Measurements from ENCODE around the gene RPS5.
"Not testable (repeated sequence)": the region's sequence is repeated elsewhere in the genome, so short reads cannot be mapped to it uniquely, and the experiment has no call there.

RPS5 gene

DNA sequence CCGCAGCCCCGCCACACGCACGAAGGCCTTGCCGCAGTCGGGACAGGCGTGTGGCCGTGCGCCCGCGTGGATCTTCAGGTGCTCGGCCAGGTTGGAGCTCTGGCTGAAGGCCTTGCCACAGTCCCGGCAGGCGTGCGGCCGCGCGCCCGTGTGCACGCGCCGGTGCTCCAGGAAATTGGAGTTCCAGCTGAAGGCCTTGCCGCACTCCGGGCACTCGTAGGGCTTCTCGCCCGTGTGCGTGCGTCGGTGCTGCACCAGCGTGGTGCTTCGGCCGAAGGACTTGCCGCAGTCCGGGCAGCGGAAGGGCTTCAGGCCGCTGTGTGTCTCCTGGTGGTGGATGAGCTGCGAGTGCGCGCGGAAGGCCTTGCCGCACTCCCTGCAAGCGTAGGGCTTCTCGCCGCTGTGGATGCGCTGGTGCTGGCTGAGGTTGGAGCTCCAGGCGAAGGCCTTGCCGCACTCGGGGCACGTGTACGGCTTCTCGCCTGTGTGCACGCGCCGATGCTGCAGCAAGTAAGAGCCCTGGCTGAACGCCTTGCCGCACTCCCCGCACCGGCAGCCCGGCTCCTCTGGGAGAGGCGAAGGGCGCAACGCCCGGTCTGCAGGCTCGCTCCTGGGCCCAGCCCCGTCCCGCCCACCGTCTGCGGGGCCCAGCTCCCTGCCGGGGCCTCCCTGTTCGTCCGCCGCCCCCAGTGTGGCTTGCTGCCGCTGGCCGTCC lies 30.1 kb upstream of the RPS5 start:
- no peak for DNase-seq

DNA sequence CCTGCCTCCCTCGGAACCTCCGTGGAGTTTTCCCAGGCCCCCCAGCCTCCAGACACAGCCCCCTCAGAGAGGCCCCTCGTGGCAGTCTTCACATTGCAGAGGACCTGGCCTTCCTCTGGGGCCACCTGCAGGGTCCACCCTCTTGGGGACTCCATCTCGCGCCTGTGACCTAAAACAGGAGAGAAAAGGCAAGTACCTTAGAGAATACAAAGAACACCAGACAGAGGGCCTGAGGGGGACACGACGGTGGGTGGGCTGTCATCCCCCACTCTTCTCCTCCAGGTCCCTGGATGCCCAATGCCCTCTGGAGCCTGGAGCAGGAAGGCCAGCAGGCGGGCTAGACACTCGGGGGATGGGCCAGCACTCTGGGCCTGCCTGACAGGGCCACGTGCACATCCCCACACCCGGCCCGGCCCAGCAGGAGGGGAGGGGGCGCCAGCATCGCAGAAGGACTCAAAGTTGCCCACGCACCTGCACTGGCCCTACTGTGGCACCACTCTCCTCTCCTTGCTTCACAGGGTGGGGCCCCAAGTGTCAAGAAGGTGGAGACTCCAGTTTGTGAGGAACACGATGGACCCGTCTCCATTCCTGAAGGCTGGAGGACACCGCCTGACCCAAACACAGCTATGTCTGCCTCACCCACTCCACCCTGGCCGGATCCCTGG lies 29.5 kb upstream of the RPS5 start:
- no peak for DNase-seq

DNA sequence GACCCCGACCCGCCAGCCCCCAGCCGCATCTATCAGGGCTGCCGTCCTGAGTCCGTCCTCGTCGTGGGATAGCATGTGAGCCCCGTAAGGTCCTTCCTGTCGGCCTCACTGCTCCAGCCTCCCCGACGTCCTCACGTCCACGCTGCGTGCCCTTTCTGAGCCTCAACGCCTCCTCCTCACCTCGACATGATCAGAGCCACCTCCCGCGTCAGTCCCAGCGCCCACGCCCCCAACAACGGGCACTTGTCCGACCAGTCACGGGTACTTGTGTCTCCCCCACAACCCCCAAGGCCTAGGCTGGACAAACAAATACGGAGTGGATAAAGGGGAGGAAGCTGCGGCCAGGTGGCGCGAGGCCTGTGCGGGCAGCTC lies 25.2 kb upstream of the RPS5 start:
- peak; percentile 41 for DNase-seq

DNA sequence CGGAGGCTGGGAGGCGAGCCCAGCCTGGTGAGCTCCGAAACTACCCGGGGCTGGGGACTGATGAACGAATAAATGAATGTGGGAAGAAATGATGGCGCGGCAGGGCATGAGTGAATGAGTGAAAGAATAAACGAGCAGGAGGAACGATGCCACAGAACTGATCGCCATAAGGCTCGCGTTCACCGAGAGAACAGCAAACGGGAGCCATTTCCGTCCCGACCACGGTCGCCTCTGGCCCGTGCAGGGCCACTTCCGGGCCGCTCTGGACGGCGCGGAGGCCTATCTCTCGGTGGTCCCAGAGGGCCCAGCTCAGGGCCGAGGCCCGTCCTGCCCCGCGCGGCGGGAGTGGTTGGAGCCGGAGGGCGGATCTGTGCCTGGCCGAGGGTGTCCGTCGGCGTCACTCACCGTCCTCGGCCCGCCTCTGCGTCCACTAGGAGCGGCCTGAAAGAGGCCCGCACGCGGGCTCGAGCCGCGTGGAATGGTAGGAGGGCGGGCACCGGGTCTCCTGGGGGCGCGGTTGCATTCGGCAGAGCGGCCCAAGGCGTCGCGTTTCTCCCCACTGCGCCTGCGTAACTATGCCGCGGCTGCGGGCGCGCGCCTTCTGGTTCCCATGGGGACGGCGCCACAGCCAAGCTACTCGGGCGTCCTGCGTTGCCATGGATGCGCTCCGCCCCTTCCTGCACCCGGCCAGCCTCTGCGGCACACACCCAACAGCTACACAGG lies 24.6 kb upstream of the RPS5 start, which contains the start of gene ZNF497:
TSS of gene ZNF497 (minus strand) at position 480 of the 723 bp plus-strand sequence. CDS start 5,116 bp downstream, outside the sequence.
- peak; percentile 96 for DNase-seq

DNA sequence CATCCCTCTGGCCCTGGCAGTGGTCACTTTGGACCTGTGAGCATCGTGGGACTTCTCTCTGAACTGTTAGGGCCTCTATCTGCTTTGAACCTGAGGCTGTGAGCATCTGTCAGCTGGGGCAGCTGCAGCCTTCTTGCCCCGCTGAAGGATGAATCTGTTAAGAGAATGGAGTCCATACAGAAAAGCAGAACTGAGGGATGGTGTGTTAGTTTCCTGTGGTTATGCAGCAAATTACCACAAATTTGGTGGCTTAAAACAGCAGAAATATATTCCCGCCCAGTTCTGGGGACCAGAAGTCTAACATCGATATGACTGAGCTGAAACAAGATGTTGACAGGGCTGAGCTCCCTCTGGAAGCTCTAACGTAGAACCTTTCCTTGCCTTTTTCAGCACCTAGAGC lies 22.9 kb upstream of the RPS5 start:
- DNase-seq: no peak

DNA sequence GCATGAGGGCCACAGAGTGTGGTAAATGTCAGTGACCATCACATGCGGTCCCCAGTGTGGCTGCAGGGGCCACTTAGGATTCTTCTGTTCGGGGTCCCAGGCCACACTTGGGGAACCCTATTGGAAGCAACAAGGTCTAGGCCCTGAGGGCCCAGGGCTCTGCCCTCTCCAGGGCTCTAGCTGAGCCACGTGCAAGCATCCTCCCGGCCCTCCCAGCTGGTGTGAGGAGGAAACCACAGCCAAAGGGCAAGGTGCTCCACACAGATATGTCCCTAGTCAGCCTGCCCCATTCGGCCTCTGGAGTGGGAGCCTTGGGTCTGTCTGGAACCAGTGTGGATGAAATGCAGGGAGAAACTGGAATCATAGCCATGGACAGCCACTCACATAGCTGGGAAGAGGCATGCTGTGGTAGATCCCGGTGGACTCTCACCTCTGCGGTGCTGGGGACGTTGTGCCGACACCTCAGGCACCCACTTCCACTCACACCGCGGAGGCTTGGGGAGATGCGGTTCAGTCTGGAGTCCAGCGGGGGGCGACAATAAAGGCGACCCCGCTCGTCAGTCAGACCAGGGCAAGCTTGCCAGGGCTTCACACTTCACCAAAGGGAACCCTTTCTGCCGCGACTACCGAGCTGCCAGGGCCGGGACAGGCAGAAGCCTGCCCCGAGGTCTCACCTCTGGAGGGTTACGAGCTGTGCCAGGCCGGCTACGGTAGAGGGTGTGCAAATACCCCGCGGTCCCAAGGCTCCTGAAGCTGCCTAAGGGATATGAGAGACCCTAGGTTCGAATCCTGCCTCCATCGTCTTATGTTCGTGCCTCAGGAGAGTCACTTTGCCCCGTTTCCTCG lies 20.3 kb upstream of the RPS5 start:
- no peak for DNase-seq

DNA sequence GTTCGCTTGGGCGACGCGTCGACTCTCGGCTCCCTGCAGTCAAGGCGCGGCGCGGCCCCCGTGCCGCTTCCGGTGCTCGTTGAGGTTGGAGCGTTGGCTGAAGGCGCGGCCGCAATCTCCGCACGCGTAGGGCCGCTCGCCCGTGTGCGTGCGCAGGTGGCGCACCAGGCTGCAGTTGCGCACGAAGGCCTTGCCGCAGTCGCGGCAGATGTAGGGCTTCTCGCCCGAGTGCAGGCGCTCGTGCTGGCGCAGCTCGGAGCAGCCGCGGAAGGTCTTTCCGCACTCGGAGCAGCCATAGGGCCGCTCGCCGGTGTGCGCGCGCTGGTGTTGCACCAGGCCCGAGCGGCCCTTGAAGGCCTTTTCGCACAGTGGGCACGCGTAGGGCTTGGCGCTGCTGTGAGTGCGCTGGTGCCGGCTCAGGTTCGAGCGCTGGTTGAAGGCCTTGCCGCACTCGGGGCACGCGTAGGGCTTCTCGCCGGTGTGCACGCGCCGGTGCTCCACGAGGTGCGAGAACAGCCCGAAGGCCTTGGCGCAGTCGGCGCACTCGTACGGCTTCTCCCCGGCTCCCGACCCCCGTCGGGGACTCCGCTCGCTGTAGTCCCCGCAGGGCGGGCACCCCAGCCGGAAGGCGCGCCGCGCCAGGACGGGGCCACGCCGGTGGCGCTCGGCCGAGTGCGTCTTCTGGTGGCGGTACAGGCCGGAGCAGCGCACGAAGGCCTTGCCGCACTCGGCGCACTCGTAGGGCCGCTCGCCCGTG lies 19.2 kb upstream of the RPS5 start:
- no peak for DNase-seq

DNA sequence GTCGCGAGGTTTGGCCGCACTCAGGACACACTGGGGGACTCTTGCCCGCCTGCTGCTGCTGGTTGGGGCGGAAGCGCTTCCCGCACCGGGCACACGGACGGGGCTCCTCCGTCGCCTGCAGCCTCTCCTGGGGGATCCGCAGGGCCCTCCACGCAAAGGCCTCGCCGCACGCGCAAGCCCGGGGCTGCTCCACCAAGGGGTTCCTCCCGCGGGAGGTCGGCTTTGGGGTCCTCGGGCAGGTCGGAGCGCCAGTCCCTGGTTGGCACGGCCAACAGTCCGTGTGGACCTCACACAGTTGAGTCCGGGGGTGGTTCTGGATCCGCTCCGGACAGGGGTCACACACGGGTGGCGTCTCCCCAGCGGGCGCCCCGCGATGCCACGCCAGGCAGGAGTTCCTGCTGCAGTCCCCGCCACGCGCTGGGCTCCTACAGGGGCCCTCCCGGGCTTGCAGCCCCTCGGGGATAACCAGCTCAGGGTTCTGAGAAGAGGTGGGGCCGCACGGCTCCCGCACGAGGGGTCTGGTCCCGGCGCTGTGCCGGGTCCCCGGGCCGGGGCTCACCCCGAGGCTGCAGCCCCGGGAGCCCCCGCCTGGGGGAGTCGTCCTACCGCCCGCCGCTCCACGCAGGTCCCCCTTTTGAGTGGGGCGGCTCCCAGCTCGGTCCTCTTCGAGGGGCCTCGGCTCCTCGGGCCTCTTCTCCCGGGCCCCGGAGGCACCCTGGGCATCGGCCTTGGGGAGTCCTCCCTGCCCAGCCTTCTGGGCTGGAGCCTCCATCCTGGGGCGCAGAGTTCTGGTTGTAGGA lies 18.3 kb upstream of the RPS5 start:
- no peak for DNase-seq

DNA sequence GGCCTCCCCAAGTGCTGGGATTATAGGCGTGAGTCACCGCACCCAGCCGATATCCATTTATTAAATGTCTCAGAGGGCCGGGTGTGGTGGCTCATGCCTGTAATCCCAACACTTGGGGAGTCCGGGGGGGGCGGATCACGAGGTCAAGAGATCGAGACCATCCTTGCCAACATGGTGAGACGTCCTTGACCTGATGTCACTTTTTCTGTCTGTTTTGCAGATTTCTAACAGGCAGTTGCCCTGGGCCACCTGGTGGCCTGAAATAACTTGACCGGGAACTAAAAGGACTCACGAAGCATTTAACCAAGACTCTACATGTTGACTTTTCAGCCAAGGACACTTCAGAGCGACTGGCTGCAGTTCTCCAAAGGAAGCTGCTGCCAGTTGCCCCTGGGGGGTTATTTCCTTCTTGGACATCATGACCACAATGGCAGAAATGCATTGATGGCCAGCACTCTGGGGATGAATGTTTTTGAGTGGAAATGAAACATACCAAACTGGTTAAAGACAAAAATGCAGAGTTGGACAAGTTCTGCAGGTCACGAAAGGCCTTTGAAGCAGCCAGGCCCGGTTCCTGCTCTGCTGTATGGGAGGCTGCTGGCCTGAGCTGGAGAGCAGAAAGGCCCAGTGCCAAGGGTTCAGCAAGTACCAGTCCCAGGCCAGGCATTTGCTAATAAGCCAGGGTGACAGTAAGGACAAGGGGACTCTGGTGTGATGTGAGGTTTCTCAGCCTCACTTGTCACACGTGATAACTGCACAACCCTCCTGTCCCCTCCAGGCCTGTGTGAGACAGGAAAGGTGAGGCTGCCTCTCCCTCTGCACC lies 14.5 kb upstream of the RPS5 start:
- no peak for DNase-seq

DNA sequence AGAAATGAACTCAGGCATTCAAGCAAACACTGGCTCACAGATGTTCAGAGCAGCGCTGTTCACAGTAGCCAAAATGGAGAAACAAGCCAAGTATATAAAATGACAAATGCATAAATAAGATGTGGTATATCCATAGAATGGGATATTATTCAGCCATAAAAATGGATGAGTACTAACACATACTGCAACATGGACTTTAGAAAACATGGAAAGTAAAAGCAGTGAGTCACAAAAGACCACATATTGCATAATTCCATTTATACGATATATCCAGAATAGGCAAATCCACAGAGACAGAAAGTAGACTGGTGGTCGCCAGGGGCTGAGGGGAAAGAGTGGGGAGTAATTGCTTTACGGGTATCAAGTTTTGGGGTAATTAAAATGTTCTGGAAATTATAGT lies 12.9 kb upstream of the RPS5 start:
- DNase-seq: no peak

DNA sequence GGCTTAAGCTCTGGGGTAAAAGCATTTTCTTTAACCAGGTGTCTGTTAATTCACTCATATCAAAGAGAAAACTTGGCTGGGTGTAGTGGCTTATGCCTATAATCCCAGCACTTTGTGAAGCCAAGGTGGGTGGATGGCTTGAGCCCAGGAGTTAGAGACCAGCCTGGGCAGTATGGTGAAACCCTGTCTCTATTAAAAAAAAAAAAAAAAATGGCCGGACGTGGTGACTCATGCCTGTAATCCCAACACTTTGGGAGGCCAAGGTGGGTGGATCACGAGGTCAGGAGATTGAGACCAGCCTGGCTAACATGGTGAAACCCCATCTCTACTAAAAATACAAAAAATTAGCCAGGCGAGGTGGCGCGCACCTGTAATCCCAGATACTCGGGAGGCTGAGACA lies 10.3 kb upstream of the RPS5 start:
- DNase-seq: not testable (repeated sequence)

DNA sequence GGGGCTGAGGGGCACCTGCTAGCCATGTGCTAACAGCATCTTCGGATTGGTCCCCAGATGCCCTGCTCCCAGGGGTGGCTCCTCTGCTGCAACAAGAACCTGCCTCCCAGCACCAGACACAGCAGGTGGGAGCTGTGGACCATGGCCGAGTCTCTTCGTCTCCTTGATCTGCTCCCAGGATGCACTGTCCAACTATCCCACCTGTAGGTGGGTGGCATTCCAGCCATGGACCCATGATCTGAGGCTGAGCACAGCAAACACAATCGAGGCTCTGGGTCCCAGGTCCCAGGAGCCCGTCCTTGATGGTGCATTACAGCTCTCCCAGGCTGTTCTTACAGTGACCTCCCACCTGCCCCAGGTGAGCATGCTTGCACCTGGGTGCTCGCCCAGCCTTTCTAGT lies 7.8 kb upstream of the RPS5 start:
- no peak for DNase-seq

DNA sequence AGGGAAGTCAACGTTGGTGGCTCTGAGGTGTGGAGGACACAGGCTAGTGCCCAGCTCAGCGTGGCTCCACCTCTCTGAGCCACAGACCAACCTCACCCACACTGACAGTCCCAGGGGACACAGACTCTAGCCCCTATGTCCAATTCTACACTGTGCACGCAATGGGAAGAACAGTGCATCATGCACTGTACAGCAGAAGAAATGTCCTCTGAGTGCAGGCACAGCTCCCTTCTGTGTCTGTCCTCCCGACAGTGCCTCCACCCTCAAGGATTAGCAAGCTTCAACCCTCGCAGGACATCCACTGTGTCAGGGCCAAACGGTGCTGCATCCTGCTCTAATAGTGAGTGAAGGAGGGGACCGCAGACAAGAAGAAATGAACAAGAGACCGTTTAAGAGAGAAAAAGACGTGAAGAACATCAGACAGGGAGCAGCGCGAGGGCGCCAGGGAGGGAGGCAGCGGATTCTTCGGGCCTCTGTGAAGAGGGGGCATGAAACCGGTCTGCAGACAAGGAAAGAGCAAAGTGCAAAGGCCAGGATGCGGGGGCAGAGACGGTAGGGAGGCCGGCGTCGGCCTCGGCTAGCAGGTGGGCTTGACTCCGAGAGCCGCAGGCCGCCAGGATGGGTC lies 6.9 kb upstream of the RPS5 start:
- no peak for DNase-seq

DNA sequence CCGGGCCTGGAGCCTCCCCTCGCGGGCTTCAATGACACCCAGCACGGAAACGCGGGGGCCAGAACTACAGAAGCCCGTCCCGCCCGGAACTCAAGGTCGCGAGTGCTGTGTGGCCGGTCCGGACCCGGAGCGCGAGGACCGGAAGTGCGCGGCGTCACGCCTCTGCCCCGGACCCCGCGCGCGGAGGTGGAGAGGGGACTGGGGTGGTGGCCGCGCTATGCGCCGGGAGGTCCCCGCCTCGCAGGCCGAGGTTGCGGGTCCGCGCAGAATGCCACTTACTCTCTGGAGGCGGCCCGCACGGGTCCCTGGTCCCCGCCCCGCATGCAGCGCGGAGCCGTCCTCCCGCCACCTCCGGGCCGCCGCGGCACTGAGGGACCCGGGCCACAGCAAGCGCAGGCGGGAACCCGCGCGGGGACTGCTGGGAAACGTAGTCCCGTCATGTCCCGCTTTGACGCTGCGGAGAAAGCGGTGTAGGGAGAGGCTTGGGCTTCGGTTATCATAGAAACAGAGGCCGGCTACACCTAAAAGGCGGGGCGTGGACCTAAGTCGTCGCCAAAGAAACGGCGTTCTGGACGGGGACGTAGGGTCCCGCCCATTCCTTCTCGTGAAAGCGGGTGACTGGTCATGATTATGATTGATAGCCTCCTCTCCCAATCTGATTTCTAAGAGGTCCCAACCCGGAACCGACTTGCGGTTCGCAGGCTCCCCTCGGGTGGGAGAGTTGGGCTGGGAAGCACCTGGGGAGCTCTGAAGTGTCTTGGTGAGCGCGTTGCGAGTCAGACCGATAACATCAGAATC lies 6.2 kb upstream of the RPS5 start, which contains the start of gene ZNF837:
TSS of gene ZNF837 (minus strand) at position 369 of the 798 bp plus-strand sequence. CDS start 11,698 bp downstream, outside the sequence.
- DNase-seq: peak; percentile 100

DNA sequence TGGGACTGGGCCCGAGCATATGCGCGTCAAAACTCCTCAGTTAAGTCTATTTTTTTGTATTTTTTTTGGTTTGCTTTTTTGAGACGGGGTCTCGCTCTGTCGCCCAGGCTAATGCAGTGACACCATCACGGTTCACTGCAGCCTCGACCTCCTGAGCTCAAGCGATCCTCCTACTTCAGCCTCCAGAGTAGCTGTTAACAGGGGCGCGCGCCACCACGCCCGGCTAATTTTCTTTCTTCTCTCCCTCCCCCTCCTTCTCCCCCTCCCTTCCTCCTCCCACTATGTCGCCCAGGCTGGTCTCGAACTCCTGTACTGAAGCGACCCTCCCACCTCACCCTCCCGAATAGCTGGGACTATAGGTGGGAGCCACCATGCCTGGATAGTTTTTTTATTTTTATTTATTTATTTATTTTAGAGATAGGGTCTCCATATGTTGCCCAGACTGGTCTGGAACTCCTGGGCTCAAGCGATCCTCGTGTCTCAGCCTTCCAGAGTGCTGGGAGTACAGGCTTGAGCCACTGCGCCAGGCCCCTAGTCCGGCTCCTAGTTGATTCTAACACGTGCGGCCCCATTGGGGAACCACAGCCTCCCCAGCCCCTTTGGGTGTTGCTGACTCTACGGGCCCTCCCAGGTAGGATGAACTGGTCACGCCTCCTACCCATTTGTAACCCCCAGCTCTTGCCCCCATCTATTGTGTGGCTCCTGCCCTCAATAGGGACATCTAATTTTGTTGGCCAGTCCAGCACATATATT lies 5.4 kb upstream of the RPS5 start:
- no peak for DNase-seq

DNA sequence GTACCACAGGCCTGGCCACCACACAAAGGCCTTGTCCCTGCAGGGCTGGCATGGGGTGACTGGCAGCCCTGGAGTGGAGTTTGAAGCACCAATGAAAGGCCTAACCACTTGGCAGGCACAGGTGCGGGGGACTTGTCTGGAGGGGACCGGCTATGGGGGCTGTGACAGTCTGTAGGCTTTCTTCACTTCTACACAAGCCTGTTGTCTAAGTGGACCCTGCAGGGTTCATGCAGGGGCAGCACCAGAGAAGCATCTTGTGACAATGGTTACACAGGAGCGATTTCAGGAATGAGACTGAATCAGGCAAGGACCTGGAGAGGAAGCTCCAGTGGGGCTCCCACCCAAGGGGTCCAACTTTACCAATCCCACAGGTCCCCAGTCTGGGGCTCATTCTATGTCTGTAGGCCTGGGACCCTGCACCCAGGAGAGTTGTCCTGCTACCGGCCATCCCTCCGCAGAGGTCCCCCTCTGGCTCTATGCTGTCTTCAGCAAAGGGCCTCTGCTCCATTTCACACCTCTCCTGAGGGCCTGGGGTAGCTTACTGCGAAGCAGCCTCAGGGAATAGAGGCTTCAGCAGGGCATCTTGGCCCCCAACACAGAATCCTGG lies 4.0 kb upstream of the RPS5 start:
- DNase-seq: no peak

DNA sequence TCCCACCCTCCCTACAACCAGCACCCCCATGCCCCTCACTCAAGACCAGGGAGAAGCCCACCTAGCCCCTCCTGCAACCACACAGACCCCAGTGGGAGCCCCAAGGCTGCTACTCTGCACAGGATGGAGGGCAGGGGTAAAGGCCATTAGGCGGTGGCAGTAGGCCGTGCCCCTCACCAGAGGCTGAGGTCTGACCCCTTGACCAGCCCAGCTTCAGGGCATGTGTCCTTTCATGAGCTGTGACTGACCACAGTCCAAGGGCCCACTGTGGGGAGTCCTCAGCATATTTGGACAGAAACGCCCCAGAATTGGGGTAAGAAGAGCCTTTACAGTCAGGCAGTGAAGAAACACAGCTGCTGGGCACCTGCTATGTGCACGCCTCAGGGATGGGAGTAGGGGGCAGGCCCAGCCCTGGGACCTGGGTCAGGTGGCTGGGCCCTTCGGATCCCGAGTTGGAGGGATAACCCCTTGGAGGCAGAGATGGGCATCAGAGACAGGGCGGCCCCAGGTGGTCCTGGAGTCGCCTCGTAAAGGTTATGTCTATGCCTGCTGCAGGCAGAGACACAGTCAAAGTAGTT lies 1.7 kb upstream of the RPS5 start:
- DNase-seq: no peak
